ENCODE results near the gene ANP32E. TPM values are rescaled to one million over a fixed set of nuclear protein-coding genes. Genes with fewer than 3 reads are reported as not detected.
"Not testable (repeated sequence)": the region's sequence is repeated elsewhere in the genome, so short reads cannot be mapped to it uniquely, and the experiment has no call there.

Gene ANP32E
- total RNA-seq, 1 donor from 2014 or later = 34.8 TPM

DNA sequence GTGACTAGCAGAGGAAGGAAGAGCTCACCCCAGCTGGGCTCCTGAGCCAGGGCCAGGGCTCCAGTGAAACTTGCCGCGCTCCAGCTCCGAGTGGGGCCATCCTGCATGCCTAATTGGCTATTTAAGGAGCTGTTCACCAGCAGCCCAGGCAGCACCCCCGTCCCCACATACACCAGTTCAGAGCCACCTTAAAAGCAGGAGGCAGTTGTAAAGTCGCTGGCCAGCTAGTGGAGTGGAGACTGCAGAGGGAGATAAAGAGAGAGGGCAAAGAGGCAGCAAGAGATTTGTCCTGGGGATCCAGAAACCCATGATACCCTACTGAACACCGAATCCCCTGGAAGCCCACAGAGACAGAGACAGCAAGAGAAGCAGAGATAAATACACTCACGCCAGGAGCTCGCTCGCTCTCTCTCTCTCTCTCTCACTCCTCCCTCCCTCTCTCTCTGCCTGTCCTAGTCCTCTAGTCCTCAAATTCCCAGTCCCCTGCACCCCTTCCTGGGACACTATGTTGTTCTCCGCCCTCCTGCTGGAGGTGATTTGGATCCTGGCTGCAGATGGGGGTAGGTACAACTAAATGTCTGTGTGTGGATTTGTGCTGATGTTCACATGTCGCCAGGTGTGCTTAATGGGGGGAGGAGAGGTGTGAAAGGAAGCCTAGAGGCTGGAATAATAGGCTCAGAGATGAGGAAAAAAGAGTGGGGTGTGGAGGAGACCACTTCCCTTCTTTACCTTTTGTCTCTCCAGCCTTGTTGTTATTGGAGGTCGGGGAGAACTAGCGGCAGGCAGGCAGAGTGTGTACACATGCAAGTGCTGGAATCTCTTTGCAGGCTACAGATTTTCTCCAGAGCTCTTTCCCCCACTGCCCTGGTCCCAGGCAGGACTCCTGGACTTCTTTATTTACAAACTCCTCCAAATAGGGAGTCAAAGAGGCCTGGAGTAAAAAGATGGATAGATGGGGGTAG lies 22.0 kb upstream of the ANP32E start, which contains the start of gene CA14:
TSS of gene CA14 (plus strand) at position 151 of the 962 bp plus-strand sequence. CDS start at position 506, 355 bp downstream.
- no peak for DNase-seq (ENCODE audit: low read depth, low spot score)

DNA sequence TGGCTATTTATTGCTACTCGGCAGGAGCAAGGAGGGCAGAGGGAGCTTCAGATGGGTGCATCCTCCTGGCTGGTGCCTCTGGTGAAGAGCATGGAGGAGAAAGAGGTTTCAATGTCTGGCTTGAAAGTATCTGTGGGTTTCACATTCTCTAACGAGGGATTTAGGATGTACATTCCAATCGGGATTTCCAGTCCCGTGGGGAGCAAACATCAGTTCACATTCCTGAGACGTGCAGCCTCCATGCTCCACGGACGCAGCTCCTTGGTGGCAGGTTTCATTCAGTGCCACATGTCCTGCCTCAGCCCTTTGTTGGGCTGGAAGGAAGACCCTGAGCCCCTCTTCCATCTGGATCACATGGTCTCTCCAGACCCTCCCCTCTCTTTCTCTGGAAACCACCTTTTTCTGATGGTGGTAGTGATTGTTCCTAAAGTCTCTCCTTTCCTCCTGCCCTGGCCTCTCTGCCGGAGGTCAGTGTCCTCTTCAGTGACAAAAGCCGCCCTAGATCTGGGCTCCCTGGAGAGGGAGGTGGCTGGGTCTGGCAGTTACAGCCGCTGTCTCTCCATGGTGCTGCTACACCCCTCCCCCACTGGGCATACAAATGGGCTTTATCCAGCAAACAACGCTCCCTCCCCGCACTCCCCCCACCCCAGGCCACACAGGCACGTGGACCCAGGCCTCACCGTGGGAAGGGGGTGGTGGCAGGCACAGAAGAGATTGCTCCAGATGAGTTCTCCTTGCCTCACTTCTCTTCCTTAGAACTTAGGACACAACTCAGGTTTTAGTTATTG lies 20.8 kb upstream of the ANP32E start:
- no peak for DNase-seq (ENCODE audit: low read depth, low spot score)

DNA sequence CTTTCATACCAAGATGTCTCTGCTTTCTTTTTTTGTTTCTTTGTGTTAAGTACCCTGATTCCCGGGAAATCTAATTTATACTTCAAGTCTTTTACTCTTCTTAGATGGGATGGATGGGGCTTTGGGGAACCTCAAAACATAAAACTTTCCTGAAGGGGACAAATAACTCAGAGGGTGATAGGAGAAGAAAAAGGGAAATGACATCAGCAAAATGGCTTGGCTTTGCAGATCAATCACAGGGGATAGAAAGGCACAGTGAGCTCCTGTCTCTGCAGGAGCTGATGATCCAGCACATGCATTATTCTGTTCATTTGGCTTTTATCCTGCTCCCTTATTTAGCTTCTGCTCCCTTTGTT lies 20.3 kb upstream of the ANP32E start:
- DNase-seq (ENCODE audit: low read depth, low spot score) = no peak

DNA sequence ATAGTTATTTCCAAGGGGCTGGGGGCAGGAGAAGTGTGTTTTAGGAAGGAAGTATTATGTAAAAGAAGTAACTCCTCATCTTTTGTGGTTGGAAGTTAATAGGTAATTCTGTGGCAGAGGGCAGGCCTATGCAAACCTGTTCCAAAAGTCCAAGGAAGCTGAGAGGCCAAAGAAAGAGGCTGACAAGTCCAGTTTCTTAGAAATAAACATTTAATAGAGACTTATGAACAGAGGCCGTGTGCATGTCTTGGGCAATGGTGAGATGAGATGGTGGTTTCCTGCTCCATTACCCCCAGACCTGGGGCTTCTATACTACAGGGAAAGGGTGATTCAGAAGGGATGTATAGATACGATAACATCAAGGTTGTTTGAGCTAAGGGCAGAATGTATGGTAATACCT lies 14.0 kb upstream of the ANP32E start:
- DNase-seq (ENCODE audit: low read depth, low spot score) = no peak

DNA sequence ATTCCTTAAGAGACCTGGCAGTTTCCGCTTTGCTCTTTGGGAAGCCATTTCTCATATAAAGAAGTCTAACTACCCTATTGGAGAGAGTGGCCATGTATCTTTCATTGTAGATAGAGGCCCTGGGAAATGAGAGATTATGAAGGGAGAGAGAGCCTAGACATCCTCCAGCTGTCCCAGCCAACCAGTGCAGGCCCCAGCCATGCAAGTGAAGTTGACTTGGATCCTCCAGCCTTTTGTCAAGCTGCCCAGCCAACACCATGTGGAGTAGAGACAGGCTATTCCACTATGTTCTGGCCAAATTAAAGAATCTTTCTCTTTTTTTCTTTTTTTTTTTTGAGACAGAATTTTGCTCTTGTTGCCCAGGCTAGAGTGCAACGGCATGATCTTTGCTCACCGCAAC lies 7.1 kb upstream of the ANP32E start:
- no peak for DNase-seq (ENCODE audit: low read depth, low spot score)

DNA sequence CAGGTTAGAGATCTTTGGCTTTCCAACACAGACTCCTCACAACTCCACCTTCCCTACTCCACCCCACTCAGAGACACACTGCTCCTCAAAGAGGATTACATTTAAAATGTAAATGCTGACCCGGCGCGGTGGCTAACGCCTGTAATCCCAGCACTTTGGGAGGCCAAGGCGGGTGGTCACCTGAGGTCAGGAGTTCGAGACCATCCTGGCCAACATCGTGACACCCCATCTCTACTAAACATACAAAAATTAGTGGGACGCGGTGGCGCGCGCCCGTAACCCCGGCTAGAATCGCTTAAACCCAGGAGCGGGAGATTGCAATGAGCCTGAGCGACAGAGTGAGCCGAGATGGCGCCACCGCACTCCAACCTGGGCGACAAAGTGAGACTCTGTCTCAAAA lies 1.8 kb upstream of the ANP32E start:
- no peak for DNase-seq (ENCODE audit: low read depth, low spot score)

DNA sequence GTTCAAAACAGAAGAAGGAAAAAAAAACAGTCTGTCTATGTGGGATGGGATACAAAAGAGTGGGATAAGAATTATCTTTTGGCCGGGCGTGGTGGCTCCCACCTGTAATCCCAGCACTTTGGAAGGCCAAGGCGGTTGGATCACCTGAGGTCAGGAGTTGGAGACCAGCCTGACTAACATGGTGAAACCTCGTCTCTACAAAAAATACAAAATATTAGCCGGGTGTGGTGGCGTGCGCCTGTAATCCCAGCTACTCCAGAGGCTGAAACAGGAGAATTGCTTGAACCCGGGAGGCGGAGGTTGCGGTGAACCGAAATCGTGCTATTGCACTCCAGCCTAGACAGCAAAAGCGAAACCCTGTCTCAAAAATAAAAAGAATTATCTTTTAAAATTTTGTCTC lies 1.3 kb upstream of the ANP32E start:
- DNase-seq (ENCODE audit: low read depth, low spot score) = not testable (repeated sequence)

DNA sequence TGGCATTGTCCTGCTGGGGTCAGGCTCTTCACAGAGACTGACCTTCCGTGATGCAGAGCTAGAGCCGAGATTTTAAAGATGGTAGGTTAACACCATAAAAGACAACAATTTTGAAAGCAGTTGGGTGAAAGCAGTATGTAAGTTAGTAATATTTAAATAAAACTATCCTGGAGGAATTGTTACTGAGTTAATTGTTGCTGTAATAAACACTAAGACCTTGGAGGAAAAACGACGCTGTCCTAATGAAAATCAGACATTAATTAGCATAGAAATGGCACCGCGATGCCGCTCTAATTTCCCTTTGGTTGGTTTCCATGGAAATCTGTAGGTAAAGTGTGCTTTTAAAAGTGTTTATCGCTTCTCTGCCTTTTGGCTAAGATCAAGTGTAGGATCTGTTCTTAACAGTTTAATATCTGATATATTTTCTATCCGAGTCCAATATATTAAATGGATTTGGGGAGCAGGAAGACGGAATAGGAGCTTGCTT lies 745 bp upstream of the ANP32E start:
- no peak for DNase-seq (ENCODE audit: low read depth, low spot score)

DNA sequence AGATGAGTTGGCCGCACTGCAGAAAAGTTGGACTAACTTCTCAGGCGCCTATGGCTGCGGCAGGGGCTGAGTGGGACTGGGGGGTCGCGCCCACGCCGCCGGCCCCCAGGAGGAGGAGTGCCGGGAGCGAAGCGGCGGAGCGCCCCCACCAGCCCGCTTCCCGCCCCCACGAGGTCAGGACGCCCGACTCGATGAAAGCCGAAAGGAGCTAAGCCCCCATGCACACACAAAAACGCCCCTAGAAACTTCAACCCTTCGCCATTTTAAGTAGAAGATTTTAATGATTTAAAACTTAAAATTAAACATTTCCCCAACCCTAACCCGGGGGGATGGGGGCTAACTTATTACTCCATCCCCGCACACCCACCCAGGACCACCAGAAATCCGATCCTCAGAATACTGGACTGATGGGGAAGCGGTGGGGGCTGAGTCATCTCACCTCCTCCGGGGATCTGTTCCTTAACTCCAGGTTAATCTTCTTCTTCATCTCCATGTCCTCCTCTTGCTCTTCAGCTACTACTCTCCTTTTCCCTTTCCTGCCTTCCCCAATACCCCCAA lies 539 bp downstream of the ANP32E start:
- DNase-seq (ENCODE audit: low read depth, low spot score) = no peak

DNA sequence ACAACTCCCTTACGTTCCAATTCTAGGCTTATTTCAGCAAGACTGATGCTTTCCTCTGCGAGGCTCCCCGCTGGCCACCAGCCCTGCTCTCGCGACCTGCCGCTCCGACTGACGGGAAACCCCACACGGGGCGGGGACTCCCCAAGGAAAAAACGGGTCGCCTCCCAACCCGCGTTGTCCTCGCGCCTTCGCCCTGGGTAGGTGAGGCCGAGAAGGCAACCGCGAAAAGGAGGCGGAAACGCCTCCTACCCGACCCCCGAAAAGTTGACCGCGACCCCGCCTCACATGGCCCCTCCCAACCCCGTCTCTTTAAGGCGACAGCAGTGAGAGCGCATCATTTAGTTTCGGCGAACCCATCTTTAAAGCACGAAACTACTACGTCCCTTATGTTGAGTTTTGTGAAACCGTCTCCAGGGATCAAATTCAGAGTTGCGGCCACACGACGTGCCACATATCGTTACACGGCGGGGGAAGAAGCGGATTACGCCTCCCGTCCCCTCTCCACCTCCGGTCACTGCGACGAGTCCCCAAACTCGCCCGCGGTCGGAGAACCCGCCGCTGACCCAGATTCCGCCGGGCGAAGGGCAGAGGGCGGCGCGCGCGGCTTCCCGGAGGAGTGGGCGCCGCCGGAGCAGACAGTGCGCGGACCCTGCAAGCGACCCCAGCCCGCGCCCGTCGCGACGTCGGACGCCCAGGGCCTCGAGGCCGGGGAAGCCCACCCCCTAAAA lies 1.2 kb downstream of the ANP32E start:
- no peak for DNase-seq (ENCODE audit: low read depth, low spot score)

DNA sequence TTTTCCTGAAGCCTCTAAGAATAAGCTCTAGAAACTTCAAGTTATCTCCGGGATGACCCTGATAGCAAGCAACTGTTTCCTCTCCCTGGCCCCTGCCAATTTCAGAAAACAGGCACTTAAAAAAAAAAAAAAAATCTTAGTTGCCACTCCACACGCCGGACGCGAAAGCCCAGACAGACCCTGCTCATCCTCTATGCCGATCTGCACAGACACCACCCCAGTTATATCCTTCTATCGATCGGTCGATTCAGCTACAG lies 1.7 kb downstream of the ANP32E start:
- DNase-seq (ENCODE audit: low read depth, low spot score) = no peak

DNA sequence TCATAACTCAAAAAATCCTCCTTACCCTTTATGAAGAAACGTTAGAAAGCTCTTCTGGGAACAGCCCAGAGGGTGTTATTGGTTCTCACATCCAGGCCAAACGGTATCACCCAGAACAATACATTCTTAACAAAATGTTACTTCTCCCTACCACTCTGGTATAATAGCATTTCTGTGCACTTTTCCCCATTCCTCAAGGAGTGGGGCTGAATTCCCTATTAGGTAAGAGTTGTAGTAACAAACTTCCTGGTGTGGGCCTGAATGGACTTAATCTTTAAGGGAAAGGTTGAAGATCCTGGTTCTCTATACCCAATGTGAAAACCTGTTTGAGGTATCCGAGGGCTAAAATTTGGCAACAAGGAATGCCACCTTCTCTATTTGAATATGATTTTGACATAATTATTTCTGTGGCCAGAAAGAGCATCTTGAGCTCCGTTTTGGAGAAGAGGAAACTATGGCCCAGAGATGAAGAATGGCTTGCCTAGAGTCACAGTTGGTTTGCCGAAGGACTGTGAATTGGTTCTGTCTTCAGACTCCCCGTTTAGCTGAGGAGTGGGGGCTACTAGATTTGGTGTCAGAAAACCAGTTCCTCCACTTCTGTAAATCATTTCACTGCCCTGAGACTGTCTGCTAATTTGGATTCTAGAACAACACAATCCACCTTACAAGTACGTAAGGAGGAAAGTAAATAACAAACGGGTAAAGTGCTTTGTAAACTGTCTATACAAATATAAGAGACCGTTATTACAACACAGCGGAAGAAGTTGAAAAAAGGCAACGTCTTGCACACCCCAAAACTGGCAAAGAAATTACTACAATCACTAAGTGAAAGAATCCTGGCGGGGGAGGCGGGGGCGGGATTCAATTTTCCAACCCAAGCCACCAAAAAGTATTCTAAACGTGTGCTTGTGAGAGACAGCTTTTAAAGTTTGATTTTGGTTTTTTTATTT lies 2.3 kb downstream of the ANP32E start:
- no peak for DNase-seq (ENCODE audit: low read depth, low spot score)

DNA sequence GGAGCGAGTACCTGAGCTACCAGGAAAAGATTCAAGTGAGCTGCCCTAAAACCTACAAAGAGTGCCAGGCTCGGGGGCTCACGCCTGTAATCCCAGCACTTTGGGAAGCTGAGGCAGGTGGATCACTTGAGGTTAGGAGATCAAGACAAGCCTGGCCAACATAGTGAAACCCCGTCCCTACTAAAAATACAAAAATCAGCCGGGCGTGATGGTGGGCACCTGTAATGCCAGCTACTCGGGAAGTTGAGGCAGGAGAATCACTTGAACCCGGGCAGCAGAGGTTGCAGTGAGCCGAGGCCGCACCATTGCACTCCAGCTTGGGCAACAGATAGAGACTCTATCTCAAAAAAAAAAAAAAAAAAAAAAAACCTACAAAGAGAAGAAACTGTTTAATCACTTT lies 3.0 kb downstream of the ANP32E start:
- not testable (repeated sequence) for DNase-seq (ENCODE audit: low read depth, low spot score)

DNA sequence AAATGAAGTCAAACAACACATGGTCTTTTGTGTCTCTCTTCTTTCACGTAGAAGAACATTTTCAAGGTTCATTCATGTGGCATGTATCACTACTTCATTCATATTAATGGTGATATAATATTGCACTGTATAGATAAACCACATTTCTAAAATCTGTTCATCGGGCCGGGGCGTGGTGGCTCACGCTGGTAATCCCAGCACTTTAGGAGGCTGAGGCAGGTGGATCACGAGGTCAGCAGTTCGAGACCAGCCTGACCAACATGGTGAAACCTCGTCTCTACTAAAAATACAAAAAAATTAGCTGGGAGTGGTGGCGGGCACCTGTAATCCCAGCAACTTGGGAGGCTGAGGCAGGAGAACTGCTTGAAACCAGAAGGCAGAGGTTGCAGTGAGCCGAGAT lies 7.7 kb downstream of the ANP32E start:
- not testable (repeated sequence) for DNase-seq (ENCODE audit: low read depth, low spot score)

DNA sequence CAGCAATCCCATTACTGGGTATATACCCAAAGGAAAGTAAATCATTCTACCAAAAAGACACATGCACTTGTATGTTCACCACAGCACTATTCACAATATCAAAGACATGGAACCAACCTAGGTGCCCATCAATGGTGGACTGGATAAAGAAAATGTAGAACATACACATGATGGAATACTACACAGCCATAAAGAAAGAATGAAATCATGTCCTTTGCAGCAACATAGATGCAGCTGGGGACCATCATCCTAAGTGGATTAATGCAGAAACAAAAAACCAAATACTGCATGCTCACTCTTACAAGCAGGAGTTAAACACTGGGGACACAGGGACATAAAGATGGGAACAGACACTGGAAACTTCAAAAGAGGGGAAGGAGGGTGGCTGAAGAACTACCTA lies 8.7 kb downstream of the ANP32E start:
- DNase-seq (ENCODE audit: low read depth, low spot score) = no peak

DNA sequence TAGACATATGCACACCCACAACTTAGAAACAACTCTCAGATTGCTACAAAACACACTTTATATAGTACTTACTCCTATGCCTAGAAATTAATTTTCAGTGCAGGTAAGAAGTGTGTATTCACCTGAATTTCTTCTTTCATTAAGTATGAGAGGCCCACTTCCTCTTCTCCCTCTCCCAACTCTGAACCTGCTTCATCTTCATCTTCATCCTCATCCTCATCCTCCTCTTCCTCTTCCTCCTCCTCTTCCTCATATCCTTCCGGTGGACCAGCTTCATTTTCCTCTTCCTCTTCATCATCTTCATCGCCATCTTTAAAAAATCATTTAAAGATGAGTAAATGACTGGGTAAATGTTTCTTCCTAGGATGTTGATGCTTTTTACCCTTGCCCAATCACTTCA lies 9.4 kb downstream of the ANP32E start:
- DNase-seq (ENCODE audit: low read depth, low spot score) = no peak

DNA sequence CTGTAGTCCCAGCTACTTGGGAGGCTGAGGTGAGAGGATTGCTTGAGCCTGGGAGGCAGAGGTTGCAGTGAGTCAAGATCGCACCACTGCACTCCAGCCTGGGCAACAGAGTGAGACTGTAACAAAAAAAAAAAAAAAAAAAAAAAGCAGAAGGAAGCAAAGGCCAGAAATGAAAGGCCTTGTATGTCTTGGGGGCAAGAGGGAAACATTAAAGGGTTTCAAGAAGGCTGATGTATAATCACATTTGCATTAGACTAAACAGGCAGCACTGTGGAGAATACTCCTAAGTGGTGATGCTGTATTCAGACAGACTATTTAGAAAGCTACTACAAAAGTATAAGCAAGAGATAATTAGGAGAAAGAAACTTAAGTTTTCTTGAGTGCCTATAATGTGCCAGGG lies 10.4 kb downstream of the ANP32E start:
- DNase-seq (ENCODE audit: low read depth, low spot score) = no peak

DNA sequence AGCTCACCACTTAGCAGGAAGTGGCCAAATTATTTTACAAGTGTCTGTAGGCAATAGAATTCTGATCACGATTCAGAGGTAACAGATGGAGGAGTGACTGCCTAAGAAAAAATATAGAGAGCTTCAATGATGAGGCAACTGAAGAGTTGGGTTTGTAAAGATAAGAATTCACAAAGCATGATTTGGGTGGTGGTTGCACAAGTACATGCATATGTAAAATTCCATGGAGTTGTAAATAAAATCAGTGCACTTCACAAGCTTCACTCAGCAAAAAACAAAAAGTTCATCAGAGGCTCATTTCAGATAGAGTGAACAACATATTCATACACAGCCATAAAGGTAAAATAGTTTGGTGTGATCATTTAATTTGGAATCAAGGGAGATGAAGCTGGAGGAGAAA lies 10.9 kb downstream of the ANP32E start:
- no peak for DNase-seq (ENCODE audit: low read depth, low spot score)

DNA sequence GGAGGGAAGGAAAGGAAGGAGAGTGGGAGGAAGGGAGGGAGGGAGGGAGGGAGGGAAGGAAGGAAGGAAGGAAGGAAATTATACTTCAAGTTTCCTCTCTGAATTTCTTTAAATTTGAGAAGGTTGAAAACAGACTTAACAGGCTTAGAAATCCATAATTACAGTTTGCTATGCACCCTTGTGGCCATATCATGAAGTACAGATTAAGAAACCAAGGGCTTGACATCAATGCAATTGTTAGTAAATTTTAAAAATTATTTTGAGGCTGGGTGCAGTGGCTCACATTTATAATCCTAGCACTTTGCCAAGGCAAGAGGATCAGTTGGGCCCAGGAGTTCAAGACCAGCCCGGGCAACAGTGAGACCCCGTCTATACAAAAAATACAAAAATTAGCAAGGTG lies 14.4 kb downstream of the ANP32E start:
- DNase-seq (ENCODE audit: low read depth, low spot score) = no peak

DNA sequence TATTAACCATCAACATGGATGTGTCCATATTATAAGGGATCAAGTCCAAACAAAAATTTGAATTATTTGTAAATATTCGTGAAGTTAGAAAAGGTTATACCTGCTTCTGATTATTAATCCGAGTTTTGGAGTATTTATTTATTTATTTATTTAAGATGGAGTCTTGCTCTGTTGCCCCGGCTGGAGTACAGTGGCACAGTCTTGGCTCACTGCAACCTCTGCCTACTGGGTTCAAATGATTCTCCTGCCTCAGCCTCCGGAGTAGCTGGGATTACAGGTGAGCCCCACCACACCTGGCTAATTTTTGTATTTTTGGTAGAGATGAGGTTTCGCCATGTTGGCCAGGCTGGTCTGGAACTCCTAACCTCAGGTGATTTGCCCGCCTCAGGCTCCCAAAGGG lies 20.1 kb downstream of the ANP32E start:
- not testable (repeated sequence) for DNase-seq (ENCODE audit: low read depth, low spot score)

Measured in pulmonary artery endothelial cell (primary cell).